Measurements from ENCODE around the gene NR1D1.

Gene NR1D1

GRCh38 chr17:40092581-40092980, 7.8 kb downstream of the NR1D1 start:
- Histone ChIP-seq H3K79me2 (ENCODE audit: low read length) (peaks cover 18% of the 10 kb centered on the region), H3K36me3 (replicated peaks; ENCODE audit: insufficient read depth, low read length) (no peaks in the 10 kb centered on the region), H3K9me3 (replicated peaks; ENCODE audit: insufficient read depth, low read length) (no peaks in the 10 kb centered on the region), H3K27ac (ENCODE audit: low read length) (no peak overlapping the region), H3K4me2 (ENCODE audit: low read depth, low read length) (no peak overlapping the region), H3K27me3 (replicated peaks; ENCODE audit: insufficient read depth, low read length) (no peaks in the 10 kb centered on the region), H3F3A (ENCODE audit: insufficient read depth, low read length) (peaks cover 23% of the 10 kb centered on the region), H3K9me2 (replicated peaks; ENCODE audit: insufficient read depth, low read length) (no peaks in the 10 kb centered on the region), H3K9ac (ENCODE audit: low read length) (no peak overlapping the region), H2AFZ (ENCODE audit: low read length) (no peak overlapping the region), H3K4me1 (ENCODE audit: low read length) (peaks cover 25% of the 10 kb centered on the region), H3K4me3 (ENCODE audit: low read length) (no peak overlapping the region), H4K20me1 (ENCODE audit: insufficient read depth, low read length) (no peaks in the 10 kb centered on the region)
- TF ChIP-seq EZH2 (optimal IDR thresholded peaks at IDR 0.05; ENCODE audit: low read depth, low read length) (no peak), EZH2phosphoT487 (IDR thresholded peaks at IDR 0.05; ENCODE audit: low read length) (no peak), CTCF (IDR thresholded peaks at IDR 0.05; ENCODE audit: low read length) (no peak)
- no peak for DNase-seq

GRCh38 chr17:40091691-40092397, 8.5 kb downstream of the NR1D1 start:
- Histone ChIP-seq H3F3A (ENCODE audit: insufficient read depth, low read length) (peaks cover 16% of the 10 kb centered on the region), H3K4me3 (ENCODE audit: low read length) (no peak overlapping the region), H3K4me1 (ENCODE audit: low read length) (peaks cover 17% of the 10 kb centered on the region), H2AFZ (ENCODE audit: low read length) (no peak overlapping the region), H4K20me1 (ENCODE audit: insufficient read depth, low read length) (no peaks in the 10 kb centered on the region), H3K9ac (ENCODE audit: low read length) (no peak overlapping the region), H3K79me2 (ENCODE audit: low read length) (peaks cover 11% of the 10 kb centered on the region), H3K27me3 (replicated peaks; ENCODE audit: insufficient read depth, low read length) (no peaks in the 10 kb centered on the region), H3K36me3 (replicated peaks; ENCODE audit: insufficient read depth, low read length) (no peaks in the 10 kb centered on the region), H3K27ac (ENCODE audit: low read length) (no peak overlapping the region), H3K9me2 (replicated peaks; ENCODE audit: insufficient read depth, low read length) (no peaks in the 10 kb centered on the region), H3K4me2 (ENCODE audit: low read depth, low read length) (no peak overlapping the region), H3K9me3 (replicated peaks; ENCODE audit: insufficient read depth, low read length) (no peaks in the 10 kb centered on the region)
- DNase-seq = no peak
- TF ChIP-seq CTCF (IDR thresholded peaks at IDR 0.05; ENCODE audit: low read length) (no peak), EZH2phosphoT487 (IDR thresholded peaks at IDR 0.05; ENCODE audit: low read length) (no peak), EZH2 (optimal IDR thresholded peaks at IDR 0.05; ENCODE audit: low read depth, low read length) (no peak)

GRCh38 chr17:40090237-40091119, 9.9 kb downstream of the NR1D1 start:
- Histone ChIP-seq H3K27me3 (replicated peaks; ENCODE audit: insufficient read depth, low read length) (no peaks in the 10 kb centered on the region), H3K27ac (ENCODE audit: low read length) (no peak overlapping the region), H3K4me1 (ENCODE audit: low read length) (peaks cover 7% of the 10 kb centered on the region), H3K4me2 (ENCODE audit: low read depth, low read length) (no peak overlapping the region), H3K9ac (ENCODE audit: low read length) (no peak overlapping the region), H2AFZ (ENCODE audit: low read length) (no peak overlapping the region), H4K20me1 (ENCODE audit: insufficient read depth, low read length) (no peaks in the 10 kb centered on the region), H3K9me2 (replicated peaks; ENCODE audit: insufficient read depth, low read length) (no peaks in the 10 kb centered on the region), H3K9me3 (replicated peaks; ENCODE audit: insufficient read depth, low read length) (no peaks in the 10 kb centered on the region), H3F3A (ENCODE audit: insufficient read depth, low read length) (peaks cover 5% of the 10 kb centered on the region; the same call in 1 of the 2 replicates), H3K79me2 (ENCODE audit: low read length) (peaks cover 7% of the 10 kb centered on the region; the same call in 1 of the 2 replicates), H3K36me3 (replicated peaks; ENCODE audit: insufficient read depth, low read length) (no peaks in the 10 kb centered on the region), H3K4me3 (ENCODE audit: low read length) (no peak overlapping the region)
- no peak for TF ChIP-seq EZH2phosphoT487 (IDR thresholded peaks at IDR 0.05; ENCODE audit: low read length)
- TF ChIP-seq CTCF (IDR thresholded peaks at IDR 0.05; ENCODE audit: low read length) = no peak
- no peak for TF ChIP-seq EZH2 (optimal IDR thresholded peaks at IDR 0.05; ENCODE audit: low read depth, low read length)
- no peak for DNase-seq

All from MM.1S (cell line).